H54 (cell line): ENCODE results near the gene ETS2.
A peak's percentile ranks its signal among the peaks of the same experiment; 100 is the strongest.

Experiments
- DNase-seq: peaks from one replicate; pipeline ENCODE4 v3.0.0; 2011; ENCODE audit warnings: low spot score, mixed read lengths; ENCODE audit not compliant: insufficient read length
- FAIRE-seq: peaks from 3 replicates; lab custom pipeline; 2011; peaks lifted over from hg19 to GRCh38; lab: Jason Lieb, UNC
- POLR2A ChIP-seq: IDR thresholded peaks from 2 replicates; pipeline ENCODE4 v1.6.1; 2011; ENCODE audit warnings: low read depth, mild to moderate bottlenecking, low read length

Gene ETS2

DNA sequence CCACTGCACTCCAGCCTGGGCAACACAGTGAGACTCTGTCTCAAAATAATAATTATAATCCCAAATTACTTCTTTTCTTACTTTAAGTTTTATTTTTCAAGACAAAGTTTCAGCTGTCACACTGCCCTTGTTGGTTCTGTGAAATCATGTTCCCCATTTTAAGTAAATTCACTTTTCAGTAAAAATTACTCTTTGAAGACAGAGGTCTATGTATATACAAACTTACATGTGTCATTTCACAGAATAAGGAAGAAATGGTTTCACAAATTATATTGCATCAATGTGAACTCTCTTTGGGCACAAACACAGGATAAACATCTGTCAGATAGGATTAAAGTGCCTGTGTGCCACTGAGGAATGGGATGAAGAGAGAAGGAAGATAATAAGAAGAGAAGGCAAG, 33.1 kb upstream of the ETS2 start:
- DNase-seq (no peak), FAIRE-seq (no peak)
- TF ChIP-seq POLR2A, result no peak

DNA sequence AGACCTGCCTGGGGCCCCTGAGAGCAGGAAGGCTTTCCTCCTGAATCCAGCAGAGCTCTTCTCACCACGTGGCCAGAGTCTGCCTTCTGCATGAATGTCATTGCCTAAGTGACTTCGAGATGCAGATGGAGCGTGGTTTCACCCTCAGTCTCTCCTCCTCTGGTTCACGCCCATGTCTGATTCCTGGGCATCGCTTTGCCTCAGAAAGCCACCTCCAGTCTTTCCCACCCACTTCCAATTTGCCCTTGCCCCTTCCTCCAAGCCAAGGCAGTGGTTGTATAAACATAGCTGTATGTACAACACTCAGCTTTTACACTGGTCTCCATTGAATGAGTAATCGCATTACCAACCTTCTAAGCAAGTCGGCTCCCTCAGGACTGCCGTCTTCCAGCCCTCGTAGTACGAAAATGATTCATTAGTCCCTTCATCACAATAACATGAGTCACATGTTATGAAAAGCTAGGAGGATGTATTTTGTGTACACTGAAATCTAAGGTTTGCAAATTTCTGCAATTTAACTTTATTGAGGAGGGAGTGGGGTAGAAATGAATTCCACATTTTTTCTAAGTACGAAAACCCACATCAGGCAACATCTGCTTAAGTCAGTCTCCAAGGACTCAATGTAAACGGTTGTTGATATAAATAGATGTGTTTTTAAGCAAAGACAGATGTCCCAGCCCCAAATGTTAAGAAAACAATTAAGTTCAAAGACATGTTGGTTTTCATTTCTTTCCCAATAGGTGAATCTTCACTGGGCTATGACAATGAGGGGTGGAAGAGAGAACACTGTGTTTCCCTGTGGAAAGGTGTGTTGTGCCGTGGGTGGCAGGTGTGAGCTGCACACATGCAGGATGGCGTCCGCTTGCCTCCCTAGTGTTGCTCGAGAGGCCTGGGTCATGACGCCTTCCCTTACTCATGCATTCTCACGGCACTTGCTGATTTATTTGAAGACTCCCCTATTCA, 32.3 kb upstream of the ETS2 start:
- FAIRE-seq (peak; percentile 75), DNase-seq (peak; percentile 89)
- TF ChIP-seq POLR2A, result no peak

DNA sequence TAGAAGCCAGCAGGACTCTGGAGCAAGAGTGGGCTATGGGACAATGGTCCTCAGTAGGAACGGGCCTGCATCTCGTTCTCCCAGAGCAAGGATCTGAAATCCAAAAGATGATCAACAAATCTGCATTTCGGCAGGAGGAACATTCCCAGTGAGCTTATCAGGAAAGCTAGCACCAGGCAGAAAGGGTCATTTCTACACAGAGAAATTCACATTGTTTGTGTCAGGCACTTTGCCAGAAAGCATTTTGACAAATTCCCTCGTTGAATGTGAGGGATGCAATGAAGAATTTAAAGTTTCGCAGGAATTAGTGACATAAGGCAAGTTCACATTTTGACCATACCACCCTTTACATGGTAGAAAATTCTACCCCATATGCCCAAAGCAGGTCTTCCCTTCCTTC, 31.6 kb upstream of the ETS2 start:
- no peak for TF ChIP-seq POLR2A
- FAIRE-seq, result no peak
- DNase-seq, result no peak

DNA sequence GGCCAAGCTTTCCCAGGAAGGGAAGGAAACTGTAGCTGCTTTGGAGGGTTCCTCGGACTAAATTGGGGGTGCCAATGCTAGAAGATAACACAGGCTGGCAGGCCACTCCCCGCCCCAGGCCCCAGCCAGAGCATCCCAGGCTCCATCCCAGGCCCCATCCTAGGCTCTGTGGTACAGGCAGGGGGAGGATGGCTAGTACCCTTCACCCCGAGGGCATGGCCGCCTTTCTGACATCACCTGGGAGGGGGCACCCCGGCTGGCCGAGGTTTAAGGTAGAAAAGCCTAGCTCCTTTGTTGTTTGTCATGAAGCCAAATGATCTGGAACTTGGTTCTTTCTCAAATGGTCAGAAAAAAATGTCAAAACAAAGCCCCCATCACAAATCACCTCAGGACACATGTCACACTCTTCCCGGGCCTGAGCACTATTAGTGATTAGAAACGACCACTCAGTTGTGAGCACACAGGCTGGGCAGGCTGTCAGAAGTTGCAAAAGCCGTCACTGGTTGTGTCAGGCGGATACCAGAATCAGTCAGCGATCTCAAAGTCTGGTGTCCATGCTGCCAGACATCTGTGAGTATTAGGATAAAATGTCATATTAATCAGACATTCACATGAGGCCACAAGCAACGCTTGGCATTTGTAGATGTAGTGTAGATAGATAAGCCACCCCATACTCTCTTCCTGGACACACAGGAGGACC, 31.0 kb upstream of the ETS2 start:
- FAIRE-seq, result no peak
- TF ChIP-seq POLR2A, result no peak
- DNase-seq, result no peak

DNA sequence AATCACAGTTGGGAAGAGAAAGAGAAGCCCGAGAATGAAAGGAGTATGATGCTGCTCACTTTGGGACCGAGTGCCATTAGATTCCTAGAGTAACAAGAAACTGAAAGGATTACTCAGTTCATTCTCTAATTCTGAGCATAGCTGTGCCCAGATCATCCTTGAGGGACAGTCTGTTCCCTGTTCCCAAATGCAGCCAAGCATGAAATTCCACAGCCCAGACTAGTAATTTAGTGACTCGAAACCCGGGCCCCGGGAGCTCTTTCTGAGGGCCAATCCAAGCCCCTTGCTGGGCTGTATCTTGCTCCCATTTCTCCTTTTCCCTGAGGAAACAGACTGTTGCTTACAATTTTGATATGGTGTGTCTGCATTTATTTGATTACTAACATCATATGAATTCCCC, 30.0 kb upstream of the ETS2 start:
- no peak for DNase-seq
- no peak for FAIRE-seq
- TF ChIP-seq POLR2A, result no peak

DNA sequence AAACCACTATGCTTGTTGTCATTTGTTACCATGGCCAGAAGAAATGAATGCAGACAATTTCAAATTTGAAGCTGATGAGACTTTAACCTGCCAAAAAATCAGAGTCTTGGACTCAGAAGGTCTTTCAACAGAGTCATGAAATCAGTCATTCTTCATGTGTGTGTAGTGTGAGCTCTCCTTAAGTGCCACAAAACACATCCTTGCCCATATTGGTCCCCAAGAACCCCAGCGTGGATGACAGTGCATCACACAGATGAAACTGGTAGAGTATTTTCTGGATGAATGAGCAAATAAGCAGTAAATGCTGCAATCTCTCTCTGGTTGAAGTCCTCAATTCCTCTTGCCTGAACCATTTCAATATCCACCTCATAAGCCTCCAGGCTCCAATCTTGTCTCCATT, 28.7 kb upstream of the ETS2 start:
- FAIRE-seq, result no peak

DNA sequence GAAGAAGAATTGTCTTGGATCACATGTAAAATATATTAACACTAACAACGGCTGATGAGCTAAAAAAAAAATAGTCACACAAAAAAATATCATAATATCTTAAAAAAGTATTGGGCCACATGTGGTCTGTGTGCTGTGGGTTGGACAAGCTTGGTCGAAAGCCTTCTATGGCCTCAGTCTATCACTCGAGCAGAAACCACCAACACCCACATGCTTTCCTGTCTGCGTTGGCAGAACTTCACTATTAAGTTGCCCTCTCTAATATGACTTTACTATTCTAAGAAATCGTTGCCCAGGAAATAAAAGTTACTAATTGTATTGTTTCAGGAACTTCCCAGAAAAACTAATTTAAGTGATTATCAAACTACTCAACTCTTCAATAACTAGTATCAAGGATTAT, 28.2 kb upstream of the ETS2 start:
- DNase-seq (no peak), FAIRE-seq (no peak)
- TF ChIP-seq POLR2A, result no peak

More for the DNA sequence above, 28.7 kb upstream of the ETS2 start:
- TF ChIP-seq POLR2A, result no peak
- DNase-seq, result no peak

DNA sequence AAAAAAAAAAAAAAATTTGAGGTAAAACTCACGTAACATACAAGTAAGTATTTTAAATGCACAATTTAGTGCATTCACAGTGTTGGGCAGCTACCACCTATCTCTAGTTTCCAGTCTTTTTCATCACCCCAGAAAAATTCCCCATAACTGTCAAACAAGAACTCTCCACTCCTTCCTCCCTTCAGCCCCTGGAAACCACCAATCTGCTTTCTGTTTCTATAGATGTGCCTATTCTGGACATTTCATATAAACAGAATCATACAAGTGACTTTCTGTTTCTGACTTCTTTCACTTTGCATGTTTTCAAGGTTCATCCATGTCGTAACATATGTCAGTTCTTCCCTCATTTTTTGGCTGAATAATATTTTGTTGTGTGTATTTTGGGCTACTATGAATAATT, 24.9 kb upstream of the ETS2 start:
- DNase-seq (no peak), FAIRE-seq (no peak)

DNA sequence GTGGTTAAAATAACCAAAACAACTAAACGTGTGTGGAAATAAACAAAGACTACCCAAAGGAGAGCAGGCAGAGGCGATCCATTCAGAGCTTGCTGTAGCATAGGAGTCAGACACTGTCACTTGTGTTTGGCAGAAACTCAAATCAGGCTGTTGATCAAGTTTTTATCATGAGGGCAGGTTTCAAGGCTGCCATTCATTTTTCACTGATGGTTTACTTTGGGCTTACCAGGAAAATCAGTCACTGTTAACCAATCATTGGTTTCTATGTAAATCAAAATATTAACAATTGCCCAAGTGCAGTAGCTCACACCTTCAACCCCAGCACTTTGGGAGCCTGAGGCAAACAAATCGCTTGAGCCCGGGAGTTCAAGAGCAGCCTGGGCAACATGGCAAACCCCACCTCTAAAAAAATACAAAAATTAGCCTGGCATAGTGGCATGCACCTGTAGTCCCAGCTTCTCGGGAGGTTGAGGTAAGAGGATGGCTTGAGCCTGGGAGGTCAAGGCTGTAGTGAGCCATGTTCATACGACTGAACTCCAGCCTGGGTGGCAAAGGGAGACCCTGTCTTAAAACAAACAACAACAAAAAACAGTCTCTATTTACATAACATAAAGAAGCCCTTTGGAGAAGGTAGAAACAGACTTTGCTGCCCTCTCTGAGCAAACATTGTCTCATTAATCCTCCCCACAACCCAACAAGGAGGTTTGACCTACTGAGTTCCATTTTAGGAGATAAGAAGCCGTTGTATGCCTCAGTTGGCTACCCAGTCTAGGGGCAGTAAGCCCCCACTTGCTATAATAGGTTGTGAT, 21.1 kb upstream of the ETS2 start:
- DNase-seq (no peak), FAIRE-seq (no peak)
- TF ChIP-seq POLR2A, result no peak

More for the DNA sequence above, 24.9 kb upstream of the ETS2 start:
- no peak for TF ChIP-seq POLR2A

DNA sequence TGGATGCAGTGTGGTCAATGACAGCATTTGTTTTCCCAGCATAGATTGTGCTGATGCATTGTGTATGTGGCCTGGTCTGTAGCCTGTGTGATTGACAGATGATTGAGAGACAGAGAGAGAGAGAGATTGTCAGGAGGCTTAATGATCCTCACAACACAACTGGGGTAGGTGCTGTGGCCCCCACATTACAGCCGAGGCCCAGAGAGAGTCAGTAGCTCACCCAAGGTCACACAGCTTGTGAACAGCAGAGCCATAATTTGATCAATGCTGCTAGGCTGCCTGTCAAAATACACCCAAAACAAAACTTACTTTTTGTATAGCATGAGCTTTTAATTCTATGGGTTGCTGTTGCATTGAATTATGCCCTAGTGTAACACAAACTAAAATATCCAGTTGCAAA, 20.2 kb upstream of the ETS2 start:
- no peak for TF ChIP-seq POLR2A
- FAIRE-seq (no peak), DNase-seq (no peak)

DNA sequence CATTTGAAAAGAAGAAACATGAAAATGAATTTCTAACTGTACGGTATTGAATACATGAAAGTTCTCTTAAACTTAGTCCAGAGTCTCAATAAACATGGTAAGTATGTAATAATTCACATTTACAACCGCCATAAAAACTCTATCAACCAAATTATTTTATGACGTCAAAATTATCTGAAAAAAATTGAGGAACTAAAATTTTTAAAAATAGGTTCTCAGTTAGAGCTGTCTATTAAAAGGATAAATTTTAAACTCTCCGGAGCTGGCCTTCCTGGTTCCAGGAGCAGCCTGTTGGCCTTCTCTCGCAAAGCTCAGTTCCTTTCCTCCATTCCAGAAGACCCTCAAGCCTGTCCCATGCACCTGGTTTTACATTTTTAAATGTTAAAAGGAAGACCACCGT, 18.7 kb upstream of the ETS2 start:
- FAIRE-seq (no peak), DNase-seq (no peak)
- no peak for TF ChIP-seq POLR2A

DNA sequence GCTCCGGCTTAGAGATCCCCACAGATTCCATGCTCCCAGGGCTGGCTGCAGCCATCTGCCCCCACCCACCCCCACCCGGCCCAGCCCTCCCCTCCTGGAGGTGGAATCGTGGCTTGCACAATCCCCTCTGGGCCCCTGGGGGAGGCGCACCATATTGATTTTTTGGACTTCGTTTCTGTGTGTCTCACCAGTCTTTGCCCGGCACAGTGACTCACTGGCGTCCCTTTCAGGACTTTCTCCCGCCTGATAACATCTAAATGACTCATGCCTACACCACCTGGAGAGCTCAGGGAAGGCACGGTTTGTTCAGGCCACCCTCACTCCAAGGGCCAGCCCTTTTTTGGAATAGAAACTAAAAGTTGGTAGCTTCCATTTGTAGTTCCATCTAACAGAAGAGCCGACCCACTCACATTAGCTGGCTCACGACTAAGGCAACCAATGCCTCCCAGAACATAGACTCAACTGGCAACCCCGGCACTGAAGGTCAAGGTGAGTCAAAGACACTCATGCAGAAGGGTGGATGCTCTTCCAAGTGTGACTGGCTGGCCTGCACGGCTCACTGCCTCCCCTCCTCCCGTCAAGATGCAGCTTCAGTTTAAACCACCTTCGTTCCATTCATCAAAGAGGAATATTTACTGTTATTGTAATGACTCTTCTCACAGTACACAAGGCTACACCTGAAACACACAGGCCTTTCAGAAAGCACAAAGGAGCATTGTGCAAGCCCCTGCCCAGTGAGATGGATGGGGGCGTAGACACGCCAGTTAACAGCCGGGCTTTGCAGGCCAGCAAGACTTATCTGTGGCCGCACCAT, 18.1 kb upstream of the ETS2 start:
- DNase-seq (peak; percentile 92), FAIRE-seq (peak; percentile 93)
- TF ChIP-seq POLR2A, result no peak
